ENCODE measurements around the gene CEP85. TPM values are rescaled to one million over a fixed set of nuclear protein-coding genes. Genes with fewer than 3 reads are reported as not detected.

CEP85 gene
- total and polyA plus RNA-seq, 9 of the 15 experiments (the other 6 are each of a cell fraction or from before 2014, with no cell fraction given) = 42.1 to 140 (median 92.6) TPM

GRCh38 chr1:26274801-26275425 lies 40.9 kb downstream of the CEP85 start (continued):
- TF ChIP-seq SREBF2 (CRISPR knock-in tag; IDR thresholded peaks at IDR 0.05) (no peak), ATF3 (IDR thresholded peaks at IDR 0.05) (peak; percentile 57), ATF3 (CRISPR knock-in tag; conservative IDR thresholded peaks at IDR 0.05) (no peak), MYC (IDR thresholded peaks at IDR 0.05; ENCODE audit: low read depth, low read length) (no peak), MYC (CRISPR knock-in tag; IDR thresholded peaks at IDR 0.05; ENCODE audit: borderline replicate concordance, low read depth) (no peak), ZNF174 (CRISPR knock-in tag; IDR thresholded peaks at IDR 0.05) (no peak), GABPB1 (CRISPR knock-in tag; IDR thresholded peaks at IDR 0.05) (no peak), SPI1 (IDR thresholded peaks at IDR 0.05; ENCODE audit: borderline replicate concordance, low read depth, low read length) (0 out of 2 replicates have a peak, but pooled peaks have one; percentile 10), ETS2 (tag; IDR thresholded peaks at IDR 0.05; ENCODE audit: borderline replicate concordance, poor library complexity, severe bottlenecking) (peak; percentile 37), ILK (tag; IDR thresholded peaks at IDR 0.05; ENCODE audit: borderline replicate concordance, low read depth) (no peak), ZNF717 (CRISPR knock-in tag; IDR thresholded peaks at IDR 0.05) (no peak), TCF7 (IDR thresholded peaks at IDR 0.05; ENCODE audit: borderline replicate concordance) (no peak), GATAD2A (IDR thresholded peaks at IDR 0.05) (no peak), DPF2 (IDR thresholded peaks at IDR 0.05) (no peak), BHLHE40 (IDR thresholded peaks at IDR 0.05; ENCODE audit: low read length) (no peak), E4F1 (CRISPR knock-in tag; IDR thresholded peaks at IDR 0.05; ENCODE audit: borderline replicate concordance) (no peak)
- TF ChIP-seq, protein P1, sequence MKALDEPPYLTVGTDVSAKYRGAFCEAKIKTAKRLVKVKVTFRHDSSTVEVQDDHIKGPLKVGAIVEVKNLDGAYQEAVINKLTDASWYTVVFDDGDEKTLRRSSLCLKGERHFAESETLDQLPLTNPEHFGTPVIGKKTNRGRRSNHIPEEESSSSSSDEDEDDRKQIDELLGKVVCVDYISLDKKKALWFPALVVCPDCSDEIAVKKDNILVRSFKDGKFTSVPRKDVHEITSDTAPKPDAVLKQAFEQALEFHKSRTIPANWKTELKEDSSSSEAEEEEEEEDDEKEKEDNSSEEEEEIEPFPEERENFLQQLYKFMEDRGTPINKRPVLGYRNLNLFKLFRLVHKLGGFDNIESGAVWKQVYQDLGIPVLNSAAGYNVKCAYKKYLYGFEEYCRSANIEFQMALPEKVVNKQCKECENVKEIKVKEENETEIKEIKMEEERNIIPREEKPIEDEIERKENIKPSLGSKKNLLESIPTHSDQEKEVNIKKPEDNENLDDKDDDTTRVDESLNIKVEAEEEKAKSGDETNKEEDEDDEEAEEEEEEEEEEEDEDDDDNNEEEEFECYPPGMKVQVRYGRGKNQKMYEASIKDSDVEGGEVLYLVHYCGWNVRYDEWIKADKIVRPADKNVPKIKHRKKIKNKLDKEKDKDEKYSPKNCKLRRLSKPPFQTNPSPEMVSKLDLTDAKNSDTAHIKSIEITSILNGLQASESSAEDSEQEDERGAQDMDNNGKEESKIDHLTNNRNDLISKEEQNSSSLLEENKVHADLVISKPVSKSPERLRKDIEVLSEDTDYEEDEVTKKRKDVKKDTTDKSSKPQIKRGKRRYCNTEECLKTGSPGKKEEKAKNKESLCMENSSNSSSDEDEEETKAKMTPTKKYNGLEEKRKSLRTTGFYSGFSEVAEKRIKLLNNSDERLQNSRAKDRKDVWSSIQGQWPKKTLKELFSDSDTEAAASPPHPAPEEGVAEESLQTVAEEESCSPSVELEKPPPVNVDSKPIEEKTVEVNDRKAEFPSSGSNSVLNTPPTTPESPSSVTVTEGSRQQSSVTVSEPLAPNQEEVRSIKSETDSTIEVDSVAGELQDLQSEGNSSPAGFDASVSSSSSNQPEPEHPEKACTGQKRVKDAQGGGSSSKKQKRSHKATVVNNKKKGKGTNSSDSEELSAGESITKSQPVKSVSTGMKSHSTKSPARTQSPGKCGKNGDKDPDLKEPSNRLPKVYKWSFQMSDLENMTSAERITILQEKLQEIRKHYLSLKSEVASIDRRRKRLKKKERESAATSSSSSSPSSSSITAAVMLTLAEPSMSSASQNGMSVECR (CRISPR knock-in tag; IDR thresholded peaks at IDR 0.05) = no peak; the same call in 1 of the 2 replicates
- TF ChIP-seq, protein P2, sequence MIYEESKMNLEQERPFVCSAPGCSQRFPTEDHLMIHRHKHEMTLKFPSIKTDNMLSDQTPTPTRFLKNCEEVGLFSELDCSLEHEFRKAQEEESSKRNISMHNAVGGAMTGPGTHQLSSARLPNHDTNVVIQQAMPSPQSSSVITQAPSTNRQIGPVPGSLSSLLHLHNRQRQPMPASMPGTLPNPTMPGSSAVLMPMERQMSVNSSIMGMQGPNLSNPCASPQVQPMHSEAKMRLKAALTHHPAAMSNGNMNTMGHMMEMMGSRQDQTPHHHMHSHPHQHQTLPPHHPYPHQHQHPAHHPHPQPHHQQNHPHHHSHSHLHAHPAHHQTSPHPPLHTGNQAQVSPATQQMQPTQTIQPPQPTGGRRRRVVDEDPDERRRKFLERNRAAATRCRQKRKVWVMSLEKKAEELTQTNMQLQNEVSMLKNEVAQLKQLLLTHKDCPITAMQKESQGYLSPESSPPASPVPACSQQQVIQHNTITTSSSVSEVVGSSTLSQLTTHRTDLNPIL (CRISPR knock-in tag; IDR thresholded peaks at IDR 0.05) = no peak

Measured in K562 (cell line).